Mesothelial cell of epicardium (in vitro differentiated cells): ENCODE measurements around the gene RBM33. TPM values are rescaled to one million over a fixed set of nuclear protein-coding genes. Genes with fewer than 3 reads are reported as not detected.
"Not testable (repeated sequence)": the region's sequence is repeated elsewhere in the genome, so short reads cannot be mapped to it uniquely, and the experiment has no call there.

Experiments used
- DNase-seq, 2 experiments: peaks; one replicate each; pipeline ENCODE4 v3.0.0; 2021; ENCODE audit warnings: low spot score in 2 of 2; ENCODE audit not compliant: unreplicated experiment in 2 of 2
- H3K27ac Mint-ChIP-seq: 2 replicates; pipeline ENCODE4 v1.8.0; 2021; ENCODE audit warnings: mixed read lengths
- H3K27me3 Mint-ChIP-seq: 2 replicates; pipeline ENCODE4 v1.8.0; 2021; ENCODE audit warnings: low read depth, mixed read lengths
- H3K36me3 Mint-ChIP-seq: 2 replicates; pipeline ENCODE4 v1.8.0; 2021; ENCODE audit warnings: mixed read lengths
- H3K4me1 Mint-ChIP-seq: 2 replicates; pipeline ENCODE4 v1.8.0; 2021; ENCODE audit warnings: mixed read lengths
- H3K4me3 Mint-ChIP-seq: 2 replicates; pipeline ENCODE4 v1.8.0; 2021; ENCODE audit warnings: mild to moderate bottlenecking, moderate library complexity, mixed read lengths
- H3K9me3 Mint-ChIP-seq: 2 replicates; pipeline ENCODE4 v1.8.0; 2021; ENCODE audit warnings: mixed read lengths
- total RNA-seq: library from RNA; stranded (reverse); gene quantifications from 3 replicates; pipeline ENCODE4 v1.2.1, GENCODE V29; 2021
- TF ChIP-seq, protein P1 (sequence below): fragments of 200-600 bp; sonication (generic); IDR thresholded peaks from one replicate; pipeline ENCODE4 v1.5.0; 2021; ENCODE audit warnings: antibody characterized with exemption; ENCODE audit not compliant: unreplicated experiment

RBM33 gene
- total RNA-seq, 1 donor from 2014 or later: 83.4 TPM

DNA sequence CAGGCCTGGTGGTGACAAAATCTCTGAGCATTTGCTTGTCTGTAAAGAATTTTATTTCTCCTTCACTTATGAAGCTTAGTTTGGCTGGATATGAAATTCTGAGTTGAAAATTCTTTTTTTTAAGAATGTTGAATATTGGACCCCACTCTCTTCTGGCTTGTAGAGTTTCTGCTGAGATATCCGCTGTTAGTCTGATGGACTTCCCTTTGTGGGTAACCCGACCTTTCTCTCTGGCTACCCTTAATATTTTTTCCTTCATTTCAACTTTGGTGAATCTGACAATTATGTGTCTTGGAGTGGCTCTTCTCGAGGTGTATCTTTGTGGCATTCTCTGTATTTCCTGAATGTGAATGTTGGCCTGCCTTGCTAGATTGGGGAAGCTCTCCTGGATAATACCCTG, 46.2 kb downstream of the RBM33 start:
- H3K4me3 Mint-ChIP-seq, DNase-seq, H3K27ac Mint-ChIP-seq, H3K27me3 Mint-ChIP-seq, H3K4me1 Mint-ChIP-seq: not testable (repeated sequence)
- Mint-ChIP-seq H3K9me3 (peaks cover 32% of the 10 kb centered on the region), H3K36me3 (peaks cover 53% of the 10 kb centered on the region)

DNA sequence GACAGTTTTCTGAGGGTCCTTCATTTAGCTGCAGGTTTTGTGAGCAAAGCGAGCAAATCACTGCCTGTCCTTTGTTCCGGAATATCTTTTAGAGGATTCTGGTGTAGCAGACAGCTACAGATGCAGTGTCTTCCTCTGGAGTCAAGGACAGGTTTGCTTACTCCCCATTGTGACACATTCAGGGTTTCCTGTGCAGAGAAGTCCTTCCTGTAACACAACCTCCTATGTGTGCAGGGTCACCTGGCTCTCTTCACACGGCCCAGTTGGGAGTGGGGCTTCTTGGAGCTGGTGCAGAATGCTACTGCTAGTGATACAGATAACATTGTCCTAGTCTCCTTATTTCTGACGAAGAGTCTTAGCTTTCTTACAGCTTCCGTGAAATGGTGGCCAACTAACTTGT, 47.9 kb downstream of the RBM33 start:
- H3K27ac Mint-ChIP-seq: no peak overlapping the region

DNA sequence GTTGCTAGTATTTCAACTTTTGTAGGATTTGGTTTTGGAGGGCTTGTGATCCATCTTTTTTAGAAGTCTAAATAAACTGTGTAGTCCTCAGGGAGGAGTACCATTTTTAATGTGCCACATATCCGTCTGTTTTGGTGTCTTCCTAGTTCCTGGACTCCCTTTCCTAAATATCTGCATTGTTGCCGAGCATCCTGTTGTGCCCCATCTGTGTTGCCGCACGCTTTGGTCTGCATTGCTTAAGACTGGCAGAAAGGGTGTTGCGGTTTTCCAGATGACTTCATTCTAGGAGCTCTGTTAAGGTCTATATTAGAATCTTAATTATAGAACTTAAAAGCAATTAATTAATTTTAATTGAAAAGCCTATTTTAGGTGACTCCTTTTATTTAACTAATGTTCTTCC, 49.4 kb downstream of the RBM33 start:
- H3K27ac Mint-ChIP-seq: no peak overlapping the region
- no peak for DNase-seq
- H3K4me3 Mint-ChIP-seq: no peak overlapping the region
- peaks cover 21% of the 10 kb centered on the region for H3K9me3 Mint-ChIP-seq
- H3K27me3 Mint-ChIP-seq: no peaks in the 10 kb centered on the region
- TF ChIP-seq, protein P1, sequence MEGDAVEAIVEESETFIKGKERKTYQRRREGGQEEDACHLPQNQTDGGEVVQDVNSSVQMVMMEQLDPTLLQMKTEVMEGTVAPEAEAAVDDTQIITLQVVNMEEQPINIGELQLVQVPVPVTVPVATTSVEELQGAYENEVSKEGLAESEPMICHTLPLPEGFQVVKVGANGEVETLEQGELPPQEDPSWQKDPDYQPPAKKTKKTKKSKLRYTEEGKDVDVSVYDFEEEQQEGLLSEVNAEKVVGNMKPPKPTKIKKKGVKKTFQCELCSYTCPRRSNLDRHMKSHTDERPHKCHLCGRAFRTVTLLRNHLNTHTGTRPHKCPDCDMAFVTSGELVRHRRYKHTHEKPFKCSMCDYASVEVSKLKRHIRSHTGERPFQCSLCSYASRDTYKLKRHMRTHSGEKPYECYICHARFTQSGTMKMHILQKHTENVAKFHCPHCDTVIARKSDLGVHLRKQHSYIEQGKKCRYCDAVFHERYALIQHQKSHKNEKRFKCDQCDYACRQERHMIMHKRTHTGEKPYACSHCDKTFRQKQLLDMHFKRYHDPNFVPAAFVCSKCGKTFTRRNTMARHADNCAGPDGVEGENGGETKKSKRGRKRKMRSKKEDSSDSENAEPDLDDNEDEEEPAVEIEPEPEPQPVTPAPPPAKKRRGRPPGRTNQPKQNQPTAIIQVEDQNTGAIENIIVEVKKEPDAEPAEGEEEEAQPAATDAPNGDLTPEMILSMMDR: no peak
- H3K36me3 Mint-ChIP-seq: peaks cover 29% of the 10 kb centered on the region
- no peaks in the 10 kb centered on the region for H3K4me1 Mint-ChIP-seq

More for the DNA sequence above, 47.9 kb downstream of the RBM33 start:
- Mint-ChIP-seq H3K4me1 (no peaks in the 10 kb centered on the region), H3K36me3 (peaks cover 41% of the 10 kb centered on the region), H3K9me3 (peaks cover 27% of the 10 kb centered on the region), H3K27me3 (no peaks in the 10 kb centered on the region), H3K4me3 (no peak overlapping the region)
- TF ChIP-seq, protein P1: no peak
- DNase-seq: no peak

DNA sequence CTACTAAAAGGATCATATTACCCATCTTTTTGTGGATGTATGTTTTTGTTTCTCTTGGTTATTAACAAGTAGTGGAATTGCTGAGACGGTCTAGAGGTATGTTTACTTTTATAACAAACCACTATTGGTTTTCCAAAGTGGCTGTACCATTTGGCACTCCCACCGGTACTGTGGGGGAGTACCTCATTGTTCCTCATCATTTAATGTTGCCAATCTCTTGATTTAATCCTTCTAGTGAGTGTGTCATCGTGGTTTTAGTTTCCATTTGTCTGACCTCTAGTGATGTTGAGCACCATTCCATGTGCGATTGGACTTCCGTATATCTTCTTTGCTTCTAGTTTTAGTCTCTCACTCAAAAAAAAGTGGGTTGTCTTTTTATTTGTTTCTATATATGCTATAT, 50.4 kb downstream of the RBM33 start:
- peaks cover under 1% of the 10 kb centered on the region for H3K4me1 Mint-ChIP-seq
- peaks cover 14% of the 10 kb centered on the region for H3K9me3 Mint-ChIP-seq
- no peaks in the 10 kb centered on the region for H3K27me3 Mint-ChIP-seq
- peaks cover 21% of the 10 kb centered on the region for H3K36me3 Mint-ChIP-seq
- H3K4me3 Mint-ChIP-seq: no peak overlapping the region
- no peak overlapping the region for H3K27ac Mint-ChIP-seq
- TF ChIP-seq, protein P1: no peak
- no peak for DNase-seq

DNA sequence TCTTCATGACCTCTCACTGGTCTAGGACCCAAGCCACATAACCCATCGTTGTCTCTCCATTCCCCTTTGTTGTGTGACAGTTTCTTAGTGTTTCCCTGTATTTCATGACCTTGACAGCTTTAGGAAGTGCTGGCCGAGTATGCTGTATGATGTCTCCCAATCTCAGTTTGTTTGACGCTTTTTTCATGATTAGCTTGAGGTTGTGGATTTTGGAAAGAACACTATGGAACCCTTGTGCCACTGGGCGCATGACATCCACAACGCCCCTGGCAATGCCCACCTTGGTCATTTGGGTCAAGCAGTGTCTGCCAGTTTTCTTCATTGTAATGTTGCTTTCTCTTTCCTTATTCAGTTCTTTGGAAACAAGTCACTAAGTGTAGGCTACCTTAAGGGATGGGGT, 52.3 kb downstream of the RBM33 start:
- Mint-ChIP-seq H3K9me3 (no peaks in the 10 kb centered on the region), H3K27me3 (no peaks in the 10 kb centered on the region), H3K36me3 (peaks cover 12% of the 10 kb centered on the region), H3K4me1 (peaks cover 3% of the 10 kb centered on the region), H3K27ac (no peak overlapping the region), H3K4me3 (no peak overlapping the region)
- TF ChIP-seq, protein P1: no peak
- no peak for DNase-seq

DNA sequence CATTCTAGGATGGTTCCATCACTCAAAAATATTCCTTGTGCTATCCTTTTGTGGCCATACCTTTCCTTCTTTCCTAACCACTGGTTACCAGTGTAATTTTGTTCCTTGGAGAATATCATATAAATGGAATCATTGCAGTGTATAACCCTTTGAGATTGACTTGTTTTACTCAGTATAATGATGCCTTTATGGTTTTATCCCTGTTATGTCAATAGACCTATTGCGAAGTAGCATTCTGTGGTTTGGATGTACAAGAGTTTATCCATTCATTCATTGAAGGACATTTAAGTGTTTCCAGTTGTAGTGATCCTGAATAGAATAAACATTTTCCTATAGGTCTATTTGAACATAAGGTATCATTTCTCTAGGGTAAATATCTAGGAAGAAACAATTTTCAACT, 54.2 kb downstream of the RBM33 start:
- no peak for DNase-seq
- Mint-ChIP-seq H3K36me3 (peaks cover 28% of the 10 kb centered on the region), H3K4me3 (no peak overlapping the region), H3K27ac (no peak overlapping the region), H3K27me3 (no peaks in the 10 kb centered on the region), H3K4me1 (peaks cover 3% of the 10 kb centered on the region), H3K9me3 (no peaks in the 10 kb centered on the region)
- TF ChIP-seq, protein P1: no peak
